NB4 (cell line): Measurements from ENCODE around the gene CELF1.

Source experiments
- POLR2A ChIP-seq: IDR thresholded peaks from 2 replicates; pipeline ENCODE4 v1.6.1; 2011; ENCODE audit warnings: mild to moderate bottlenecking; ENCODE audit not compliant: insufficient read length; ENCODE audit errors: extremely low read depth
- TF ChIP-seq, protein P1 (sequence below): IDR thresholded peaks from one replicate; pipeline ENCODE4 v1.5.1; 2012; ENCODE audit warnings: low read depth, low read length
- TF ChIP-seq, protein P2 (sequence below): IDR thresholded peaks from 2 replicates; pipeline ENCODE4 v1.6.1; 2011; ENCODE audit warnings: low read depth, low read length

DNA sequence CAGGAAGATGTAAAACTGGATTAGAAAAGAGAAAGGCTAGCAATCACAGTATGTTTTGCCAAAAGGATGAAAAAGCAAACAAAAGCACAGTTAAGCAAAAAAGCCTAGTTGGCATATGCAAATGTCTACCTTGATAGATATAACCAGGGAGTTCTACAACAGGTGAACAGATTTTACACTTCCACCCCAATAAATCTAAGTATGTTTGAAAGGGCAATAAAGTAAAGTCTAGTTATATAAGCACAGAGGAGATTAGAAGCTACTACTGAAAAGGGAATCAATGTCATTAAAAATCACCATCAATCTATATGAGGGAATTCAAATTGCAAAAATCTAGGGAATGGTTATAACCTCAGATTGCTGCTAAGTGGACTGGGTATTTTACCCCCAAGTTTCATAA is 49.7 kb downstream of the CELF1 start:
- TF ChIP-seq, protein P1, sequence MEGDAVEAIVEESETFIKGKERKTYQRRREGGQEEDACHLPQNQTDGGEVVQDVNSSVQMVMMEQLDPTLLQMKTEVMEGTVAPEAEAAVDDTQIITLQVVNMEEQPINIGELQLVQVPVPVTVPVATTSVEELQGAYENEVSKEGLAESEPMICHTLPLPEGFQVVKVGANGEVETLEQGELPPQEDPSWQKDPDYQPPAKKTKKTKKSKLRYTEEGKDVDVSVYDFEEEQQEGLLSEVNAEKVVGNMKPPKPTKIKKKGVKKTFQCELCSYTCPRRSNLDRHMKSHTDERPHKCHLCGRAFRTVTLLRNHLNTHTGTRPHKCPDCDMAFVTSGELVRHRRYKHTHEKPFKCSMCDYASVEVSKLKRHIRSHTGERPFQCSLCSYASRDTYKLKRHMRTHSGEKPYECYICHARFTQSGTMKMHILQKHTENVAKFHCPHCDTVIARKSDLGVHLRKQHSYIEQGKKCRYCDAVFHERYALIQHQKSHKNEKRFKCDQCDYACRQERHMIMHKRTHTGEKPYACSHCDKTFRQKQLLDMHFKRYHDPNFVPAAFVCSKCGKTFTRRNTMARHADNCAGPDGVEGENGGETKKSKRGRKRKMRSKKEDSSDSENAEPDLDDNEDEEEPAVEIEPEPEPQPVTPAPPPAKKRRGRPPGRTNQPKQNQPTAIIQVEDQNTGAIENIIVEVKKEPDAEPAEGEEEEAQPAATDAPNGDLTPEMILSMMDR = no peak
- TF ChIP-seq POLR2A = no peak
- TF ChIP-seq, protein P2, sequence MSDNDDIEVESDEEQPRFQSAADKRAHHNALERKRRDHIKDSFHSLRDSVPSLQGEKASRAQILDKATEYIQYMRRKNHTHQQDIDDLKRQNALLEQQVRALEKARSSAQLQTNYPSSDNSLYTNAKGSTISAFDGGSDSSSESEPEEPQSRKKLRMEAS = no peak
